Stomach (tissue), 9 donors: ENCODE results near the gene ZC3H7B. TPM values are rescaled to one million over a fixed set of nuclear protein-coding genes. Genes with fewer than 3 reads are reported as not detected.

Source experiments
- DNase-seq, 2 donors: peaks; one replicate each; pipeline versions ENCODE4 v3.0.0 to v3.0.0-alpha.2; 2013 to 2019
- H3K27ac ChIP-seq, 5 donors: fragments of 200-600 bp in 4 of 5; sonication (generic) in 4 of 5; one replicate each; pipeline ENCODE4 v1.5.1; 2013 to 2019; ENCODE audit warnings: mild to moderate bottlenecking in 1 of 5, moderate library complexity in 1 of 5
- H3K27me3 ChIP-seq, 3 donors: fragments of 200-600 bp; sonication (generic); one replicate each; pipeline ENCODE4 v1.5.1; 2017 to 2019; ENCODE audit warnings: mixed run types in 1 of 3
- H3K36me3 ChIP-seq, 4 donors: fragments of 200-600 bp; sonication (generic); 1 replicate in 3 of 4; 2 replicates in 1 of 4; pipeline ENCODE4 v1.5.1; 2016 to 2019
- H3K4me1 ChIP-seq, 4 donors: fragments of 200-600 bp; sonication (generic); one replicate each; pipeline ENCODE4 v1.5.1; 2016 to 2019
- H3K4me3 ChIP-seq, 4 donors: fragments of 200-600 bp; sonication (generic) in 3 of 4; one replicate each; pipeline ENCODE4 v1.5.1; 2016 to 2019; ENCODE audit warnings: mild to moderate bottlenecking in 1 of 4
- H3K9me3 ChIP-seq, 4 donors: fragments of 200-600 bp; sonication (generic); one replicate each; pipeline ENCODE4 v1.5.1; 2016 to 2019
- EP300 ChIP-seq: sonication (generic); formaldehyde crosslinking; IDR thresholded peaks from one replicate; pipeline ENCODE4 v1.6.1; 2017; ENCODE audit warnings: antibody characterized with exemption
- POLR2A ChIP-seq, 4 donors: fragments of 450-650 bp; IDR thresholded peaks; one replicate each; pipeline ENCODE4 v1.6.1; 2016; ENCODE audit warnings: antibody characterized with exemption in 4 of 4, control low read depth in 2 of 4, mild to moderate bottlenecking in 1 of 4, moderate library complexity in 1 of 4
- POLR2AphosphoS5 ChIP-seq, 3 donors: sonication (generic); formaldehyde crosslinking; IDR thresholded peaks; one replicate each; pipeline ENCODE4 v1.6.1; 2016; ENCODE audit warnings: antibody characterized with exemption in 3 of 3
- WGBS, 5 donors: extraction: QIAGEN DNeasy Blood & Tissue Kit in 3 of 5; methylation state at CpG; one replicate each; pipeline versions ENCODE4 v1.1.5 to v1.1.7; 2013 to 2018; 5-methylcytosine and 5-hydroxymethylcytosine counted together
- intact Hi-C: fragments of 100-400 bp; cut with DNase I; formaldehyde crosslinking; loops from one replicate; pipeline ENCODE4 v1.15.1; 2023; ENCODE audit warnings: low total_unique reads
- polyA plus RNA-seq, 3 donors: library from polyadenylated mRNA; stranded (reverse); fragments of 200-250 nt; gene quantifications; one replicate each; pipeline ENCODE4 v1.2.3, GENCODE V29; 2013
- total RNA-seq, 5 donors: library from RNA; depleted of rRNA; stranded (reverse); fragments of >200 nt; gene quantifications; one replicate each; pipeline versions ENCODE4 v1.1.0 to v1.2.3, GENCODE V29; 2014 to 2016
- TF ChIP-seq, protein P1 (sequence below), 7 experiments: fragments of 450-650 bp in 4 of 7; fragments of 200-600 bp in 3 of 7; sonication (generic) in 3 of 7; IDR thresholded peaks; one replicate each; pipeline ENCODE4 v1.5.1; 2016 to 2019; ENCODE audit warnings: antibody characterized with exemption in 7 of 7, control low read depth in 2 of 7, mild to moderate bottlenecking in 1 of 7
- donor health status: healthy with polysubstance abuse.
- donor health status: Bipolar disorder and iron deficiency.
- donor health status: healthy.

Gene ZC3H7B
- total and polyA plus RNA-seq, 8 donors, result 4.7 to 40.1 (median 26.2) TPM

DNA sequence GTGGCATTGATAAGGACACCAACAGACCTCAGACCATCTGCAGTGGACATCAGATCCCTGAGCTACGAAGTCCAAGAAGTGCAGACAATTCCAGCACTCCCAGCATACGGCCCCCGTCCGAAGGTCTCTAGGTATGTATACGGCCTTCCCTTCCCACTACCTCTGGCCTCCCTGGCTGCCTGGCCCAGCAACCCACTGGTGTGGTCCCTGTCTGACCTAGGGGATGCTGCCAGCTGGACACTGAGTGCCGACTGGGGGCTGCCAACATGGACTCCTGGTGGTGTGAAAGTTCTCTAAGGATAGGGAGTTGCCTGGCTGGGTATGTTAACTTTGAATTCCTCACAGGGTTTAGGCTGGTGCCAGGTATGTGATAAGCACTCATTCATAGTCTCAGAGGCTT is 62.9 kb downstream of the ZC3H7B start:
- no peak for DNase-seq
- Histone ChIP-seq H3K27ac (peak overlapping the region; percentile 44 to 71 (median 56)), H3K4me3 (no peak overlapping the region), H3K9me3 (no peaks in the 10 kb centered on the region), H3K36me3 (peaks cover 0 to 10% (median 2%) of the 10 kb centered on the region in 4 donors), H3K4me1 (peaks cover 31 to 48% (median 42%) of the 10 kb centered on the region in 4 donors), H3K27me3 (no peaks in the 10 kb centered on the region)
- TF ChIP-seq POLR2A (IDR thresholded peaks at IDR 0.05), result no peak
- no peak for TF ChIP-seq EP300
- TF ChIP-seq POLR2AphosphoS5 (IDR thresholded peaks at IDR 0.05), result no peak
- TF ChIP-seq, protein P1, sequence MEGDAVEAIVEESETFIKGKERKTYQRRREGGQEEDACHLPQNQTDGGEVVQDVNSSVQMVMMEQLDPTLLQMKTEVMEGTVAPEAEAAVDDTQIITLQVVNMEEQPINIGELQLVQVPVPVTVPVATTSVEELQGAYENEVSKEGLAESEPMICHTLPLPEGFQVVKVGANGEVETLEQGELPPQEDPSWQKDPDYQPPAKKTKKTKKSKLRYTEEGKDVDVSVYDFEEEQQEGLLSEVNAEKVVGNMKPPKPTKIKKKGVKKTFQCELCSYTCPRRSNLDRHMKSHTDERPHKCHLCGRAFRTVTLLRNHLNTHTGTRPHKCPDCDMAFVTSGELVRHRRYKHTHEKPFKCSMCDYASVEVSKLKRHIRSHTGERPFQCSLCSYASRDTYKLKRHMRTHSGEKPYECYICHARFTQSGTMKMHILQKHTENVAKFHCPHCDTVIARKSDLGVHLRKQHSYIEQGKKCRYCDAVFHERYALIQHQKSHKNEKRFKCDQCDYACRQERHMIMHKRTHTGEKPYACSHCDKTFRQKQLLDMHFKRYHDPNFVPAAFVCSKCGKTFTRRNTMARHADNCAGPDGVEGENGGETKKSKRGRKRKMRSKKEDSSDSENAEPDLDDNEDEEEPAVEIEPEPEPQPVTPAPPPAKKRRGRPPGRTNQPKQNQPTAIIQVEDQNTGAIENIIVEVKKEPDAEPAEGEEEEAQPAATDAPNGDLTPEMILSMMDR (IDR thresholded peaks at IDR 0.05), result no peak
- intact Hi-C loops, result no loop called here
- WGBS, 5 donors, result 71 to 79% (median 72%) methylated on average over 5 to 6 of the region's 6 CpGs

DNA sequence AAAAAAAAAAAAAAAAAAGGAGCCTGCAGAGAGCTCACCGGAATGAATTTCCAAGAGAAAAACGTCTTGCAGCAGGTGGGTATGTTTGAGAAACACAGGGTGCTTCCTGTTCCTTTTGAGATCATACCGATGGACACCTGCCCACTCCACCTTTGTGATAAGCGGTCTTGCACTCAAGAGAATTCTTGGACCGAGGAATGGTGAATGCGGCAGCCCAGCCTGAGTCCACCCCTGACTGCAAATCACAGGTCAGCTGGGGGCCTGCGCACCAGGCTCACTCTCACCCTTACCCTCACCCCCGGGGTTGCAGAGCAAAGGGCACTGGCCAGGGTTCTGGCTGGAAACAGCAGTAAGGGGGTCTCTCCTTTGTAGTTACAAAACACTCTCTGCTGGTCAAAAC is 63.6 kb downstream of the ZC3H7B start:
- no peaks in the 10 kb centered on the region for H3K9me3 ChIP-seq
- peak in 1 of 2 donors; percentile 71 for DNase-seq
- H3K4me3 ChIP-seq, result no peak overlapping the region
- peaks cover 37 to 55% (median 49%) of the 10 kb centered on the region in 4 donors for H3K4me1 ChIP-seq
- TF ChIP-seq, protein P1 (IDR thresholded peaks at IDR 0.05), result no peak
- TF ChIP-seq POLR2AphosphoS5 (IDR thresholded peaks at IDR 0.05), result no peak
- no peak for TF ChIP-seq EP300
- TF ChIP-seq POLR2A (IDR thresholded peaks at IDR 0.05), result no peak
- H3K27me3 ChIP-seq, result no peaks in the 10 kb centered on the region
- intact Hi-C loops, result no loop called here
- H3K27ac ChIP-seq, result peak overlapping the region; percentile 44 to 72 (median 56)
- H3K36me3 ChIP-seq, result peaks cover 0 to 6% (median 0%) of the 10 kb centered on the region in 4 donors
- 23 to 38% (median 34%) methylated on average over 8 of the region's 8 CpGs for WGBS, 5 donors

DNA sequence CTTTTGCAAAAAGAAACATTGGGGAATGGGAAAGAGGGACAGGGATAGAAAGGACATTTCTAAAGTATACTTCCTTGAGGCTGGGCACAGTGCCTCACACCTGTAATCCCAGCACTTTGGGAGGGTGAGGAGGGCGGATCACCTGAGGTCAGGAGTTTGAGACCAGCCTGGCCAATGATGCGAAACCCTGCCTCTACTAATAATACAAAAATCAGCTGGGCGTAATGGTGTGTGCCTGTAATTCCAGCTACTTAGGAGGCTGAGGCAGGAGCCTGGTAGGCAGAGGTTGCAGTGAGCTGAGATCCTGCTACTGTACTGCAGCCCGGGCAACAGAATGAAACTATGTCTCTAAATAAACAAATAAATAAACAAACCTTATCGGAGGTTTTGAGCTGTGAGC is 64.1 kb downstream of the ZC3H7B start:
- WGBS, 5 donors, result 25 to 57% (median 45%) methylated on average over 5 of the region's 5 CpGs
- Histone ChIP-seq H3K4me3 (no peak overlapping the region), H3K9me3 (no peaks in the 10 kb centered on the region), H3K36me3 (peaks cover 0 to 1% (median 0%) of the 10 kb centered on the region in 4 donors), H3K27ac (peak overlapping the region in 3 of 5 donors; percentile 56 to 85 (median 71)), H3K27me3 (no peaks in the 10 kb centered on the region), H3K4me1 (peaks cover 42 to 60% (median 53%) of the 10 kb centered on the region in 4 donors)
- intact Hi-C loops, result no loop called here
- no peak for TF ChIP-seq POLR2AphosphoS5 (IDR thresholded peaks at IDR 0.05)
- TF ChIP-seq POLR2A (IDR thresholded peaks at IDR 0.05), result no peak
- TF ChIP-seq, protein P1 (IDR thresholded peaks at IDR 0.05), result no peak
- TF ChIP-seq EP300, result no peak
- no peak for DNase-seq

- H3K27ac ChIP-seq, result peak overlapping the region; percentile 67 to 85 (median 71)
- 58 to 66% (median 62%) methylated on average over 16 to 17 of the region's 17 CpGs for WGBS, 5 donors
- DNase-seq, result no peak
- H3K9me3 ChIP-seq, result no peaks in the 10 kb centered on the region
- TF ChIP-seq POLR2AphosphoS5 (IDR thresholded peaks at IDR 0.05), result no peak
- no peak for TF ChIP-seq POLR2A (IDR thresholded peaks at IDR 0.05)
- no peak for TF ChIP-seq EP300
- TF ChIP-seq, protein P1 (IDR thresholded peaks at IDR 0.05), result no peak
- H3K4me1 ChIP-seq, result peaks cover 43 to 70% (median 55%) of the 10 kb centered on the region in 4 donors
- no peaks in the 10 kb centered on the region for H3K27me3 ChIP-seq
- intact Hi-C loops, result no loop called here
- H3K36me3 ChIP-seq, result no peaks in the 10 kb centered on the region
- peak overlapping the region; percentile 43 to 51 (median 44) for H3K4me3 ChIP-seq
Observed at GRCh38 chr22:41366323-41367029, 65.2 kb downstream of the ZC3H7B start.
